ENCODE results near the gene CYSRT1. TPM values are rescaled to one million over a fixed set of nuclear protein-coding genes. Genes with fewer than 3 reads are reported as not detected.

The CYSRT1 gene
- total and polyA plus RNA-seq, 8 donors: 0.92 to 47.3 (median 3.4) TPM; not detected in 3

- H3K27me3 ChIP-seq: no peaks in the 10 kb centered on the region
- no peak for DNase-seq
- no peak overlapping the region for H3K4me3 ChIP-seq
- no peaks in the 10 kb centered on the region for H3K9me3 ChIP-seq
- no peak overlapping the region for H3K27ac ChIP-seq
- WGBS, 5 donors: 88 to 92% (median 90%) methylated on average over 24 of the region's 24 CpGs
- peaks cover 36 to 69% (median 66%) of the 10 kb centered on the region in 4 donors for H3K36me3 ChIP-seq
- H3K4me1 ChIP-seq: peaks cover 2 to 28% (median 17%) of the 10 kb centered on the region in 4 donors
- TF ChIP-seq CTCF (IDR thresholded peaks at IDR 0.05) (no peak), POLR2AphosphoS5 (IDR thresholded peaks at IDR 0.05) (no peak), EP300 (IDR thresholded peaks at IDR 0.05) (no peak), POLR2A (IDR thresholded peaks at IDR 0.05) (no peak)
- intact Hi-C loops (cut with DNase I; ENCODE audit: low total_unique reads): no loop called here
Observed at GRCh38 chr9:137262909-137263285, 37.9 kb downstream of the CYSRT1 start.

GRCh38 chr9:137263506-137263905 lies 38.5 kb downstream of the CYSRT1 start:
- no peak for DNase-seq
- no peaks in the 10 kb centered on the region for H3K27me3 ChIP-seq
- H3K4me3 ChIP-seq: no peak overlapping the region
- peaks cover 36 to 70% (median 65%) of the 10 kb centered on the region in 4 donors for H3K36me3 ChIP-seq
- H3K4me1 ChIP-seq: peaks cover 8 to 30% (median 23%) of the 10 kb centered on the region in 4 donors
- 80 to 92% (median 87%) methylated on average over 10 of the region's 10 CpGs for WGBS, 5 donors
- intact Hi-C loops (cut with DNase I; ENCODE audit: low total_unique reads): no loop called here
- no peak overlapping the region for H3K27ac ChIP-seq
- TF ChIP-seq POLR2AphosphoS5 (IDR thresholded peaks at IDR 0.05): no peak
- TF ChIP-seq EP300 (IDR thresholded peaks at IDR 0.05): no peak
- no peak for TF ChIP-seq CTCF (IDR thresholded peaks at IDR 0.05)
- TF ChIP-seq POLR2A (IDR thresholded peaks at IDR 0.05): no peak
- no peaks in the 10 kb centered on the region for H3K9me3 ChIP-seq

GRCh38 chr9:137264067-137264466 lies 39.1 kb downstream of the CYSRT1 start:
- TF ChIP-seq EP300 (IDR thresholded peaks at IDR 0.05) (no peak), POLR2AphosphoS5 (IDR thresholded peaks at IDR 0.05) (no peak), POLR2A (IDR thresholded peaks at IDR 0.05) (no peak), CTCF (IDR thresholded peaks at IDR 0.05) (no peak)
- Histone ChIP-seq H3K27me3 (no peaks in the 10 kb centered on the region), H3K36me3 (peaks cover 34 to 69% (median 62%) of the 10 kb centered on the region in 4 donors), H3K4me1 (peaks cover 14 to 36% (median 29%) of the 10 kb centered on the region in 4 donors), H3K4me3 (no peak overlapping the region), H3K27ac (no peak overlapping the region), H3K9me3 (no peaks in the 10 kb centered on the region)
- 91 to 97% (median 95%) methylated on average over 19 to 22 of the region's 22 CpGs for WGBS, 5 donors
- intact Hi-C loops (cut with DNase I; ENCODE audit: low total_unique reads): no loop called here
- no peak for DNase-seq

GRCh38 chr9:137265496-137266161 lies 40.7 kb downstream of the CYSRT1 start:
- H3K9me3 ChIP-seq: no peaks in the 10 kb centered on the region
- H3K4me3 ChIP-seq: no peak overlapping the region
- H3K27me3 ChIP-seq: no peaks in the 10 kb centered on the region
- intact Hi-C loops (cut with DNase I; ENCODE audit: low total_unique reads): no loop called here
- H3K27ac ChIP-seq: no peak overlapping the region
- WGBS, 5 donors: 89 to 96% (median 90%) methylated on average over 22 to 29 of the region's 29 CpGs
- peaks cover 24 to 51% (median 43%) of the 10 kb centered on the region in 4 donors for H3K4me1 ChIP-seq
- no peak for DNase-seq
- TF ChIP-seq CTCF (IDR thresholded peaks at IDR 0.05) (no peak), EP300 (IDR thresholded peaks at IDR 0.05) (no peak), POLR2A (IDR thresholded peaks at IDR 0.05) (no peak), POLR2AphosphoS5 (IDR thresholded peaks at IDR 0.05) (no peak)
- H3K36me3 ChIP-seq: peaks cover 41 to 74% (median 63%) of the 10 kb centered on the region in 4 donors
